Endodermal cell (in vitro differentiated cells): Measurements from ENCODE around the gene PINLYP. TPM values are rescaled to one million over a fixed set of nuclear protein-coding genes. Genes with fewer than 3 reads are reported as not detected.

Experiments
- DNase-seq: peaks from one replicate; pipeline ENCODE4 v3.0.0-alpha.2; 2017
- H3K27ac ChIP-seq: 2 replicates; pipeline ENCODE4 v1.5.1; 2013; ENCODE audit warnings: mild to moderate bottlenecking, low read depth, low read length, moderate library complexity
- H3K27me3 ChIP-seq: 2 replicates; pipeline ENCODE4 v1.6.1; 2013; ENCODE audit warnings: mild to moderate bottlenecking, low read length, moderate library complexity; ENCODE audit not compliant: insufficient read depth, control insufficient read depth, poor library complexity, severe bottlenecking
- H3K36me3 ChIP-seq: 2 replicates; pipeline ENCODE4 v1.7.0; 2013; ENCODE audit warnings: mild to moderate bottlenecking, low read length, moderate library complexity; ENCODE audit not compliant: control insufficient read depth, insufficient read depth
- H3K4me1 ChIP-seq: one replicate; pipeline ENCODE4 v1.7.0; 2013; ENCODE audit warnings: low read length; ENCODE audit not compliant: control insufficient read depth, insufficient read depth
- H3K4me3 ChIP-seq: 2 replicates; pipeline ENCODE4 v1.5.1; 2013; ENCODE audit warnings: mild to moderate bottlenecking, low read length, moderate library complexity
- H3K9ac ChIP-seq: 2 replicates; pipeline ENCODE4 v1.6.1; 2013; ENCODE audit warnings: mild to moderate bottlenecking, low read length, moderate library complexity; ENCODE audit not compliant: poor library complexity, severe bottlenecking; ENCODE audit errors: extremely low read depth
- H3K9me3 ChIP-seq: 2 replicates; pipeline ENCODE4 v1.6.1; 2013; ENCODE audit warnings: mild to moderate bottlenecking, low read length, moderate library complexity; ENCODE audit not compliant: control insufficient read depth
- H3K27ac Mint-ChIP-seq: 2 replicates; pipeline ENCODE4 v1.8.0; 2020; ENCODE audit warnings: mixed read lengths
- H3K27me3 Mint-ChIP-seq: 2 replicates; pipeline ENCODE4 v1.8.0; 2021; ENCODE audit warnings: mild to moderate bottlenecking, mixed read lengths; ENCODE audit not compliant: insufficient read depth
- H3K36me3 Mint-ChIP-seq: 2 replicates; pipeline ENCODE4 v1.8.0; 2020; ENCODE audit warnings: low read depth, mixed read lengths
- H3K4me1 Mint-ChIP-seq: 2 replicates; pipeline ENCODE4 v1.8.0; 2020; ENCODE audit warnings: mixed read lengths
- H3K4me3 Mint-ChIP-seq: 2 replicates; pipeline ENCODE4 v1.8.0; 2020; ENCODE audit warnings: mild to moderate bottlenecking, moderate library complexity, mixed read lengths
- H3K9me3 Mint-ChIP-seq: 2 replicates; pipeline ENCODE4 v1.8.0; 2020; ENCODE audit warnings: mild to moderate bottlenecking, mixed read lengths
- WGBS, 2 experiments: methylation state at CpG; one replicate each; pipeline versions ENCODE4 v1.1.5 to v1.1.7; 2013; ENCODE audit warnings: missing lambda C conversion rate in 2 of 2, mixed read lengths in 1 of 2; ENCODE audit not compliant: insufficient coverage in 1 of 2, insufficient read length in 1 of 2; 5-methylcytosine and 5-hydroxymethylcytosine counted together
- total RNA-seq, 2 donors: library from RNA; stranded (reverse); fragmentation: NEBNext Ultra II Directional in 1 of 2; extraction: Animal tissue kit (Norgen Biotek cat#: 25700) in 1 of 2; gene quantifications; 2 replicates in 1 of 2; 3 replicates in 1 of 2; pipeline ENCODE4 v1.2.1, GENCODE V29; 2021
- TF ChIP-seq, protein P1 (sequence below): fragments of 200-600 bp; sonication (generic); conservative IDR thresholded peaks from 2 replicates; pipeline ENCODE4 v1.5.0; 2021; ENCODE audit warnings: antibody characterized with exemption, mild to moderate bottlenecking

Gene PINLYP
- total RNA-seq, 2 donors from 2014 or later: 7.7 to 12.2 TPM

DNA sequence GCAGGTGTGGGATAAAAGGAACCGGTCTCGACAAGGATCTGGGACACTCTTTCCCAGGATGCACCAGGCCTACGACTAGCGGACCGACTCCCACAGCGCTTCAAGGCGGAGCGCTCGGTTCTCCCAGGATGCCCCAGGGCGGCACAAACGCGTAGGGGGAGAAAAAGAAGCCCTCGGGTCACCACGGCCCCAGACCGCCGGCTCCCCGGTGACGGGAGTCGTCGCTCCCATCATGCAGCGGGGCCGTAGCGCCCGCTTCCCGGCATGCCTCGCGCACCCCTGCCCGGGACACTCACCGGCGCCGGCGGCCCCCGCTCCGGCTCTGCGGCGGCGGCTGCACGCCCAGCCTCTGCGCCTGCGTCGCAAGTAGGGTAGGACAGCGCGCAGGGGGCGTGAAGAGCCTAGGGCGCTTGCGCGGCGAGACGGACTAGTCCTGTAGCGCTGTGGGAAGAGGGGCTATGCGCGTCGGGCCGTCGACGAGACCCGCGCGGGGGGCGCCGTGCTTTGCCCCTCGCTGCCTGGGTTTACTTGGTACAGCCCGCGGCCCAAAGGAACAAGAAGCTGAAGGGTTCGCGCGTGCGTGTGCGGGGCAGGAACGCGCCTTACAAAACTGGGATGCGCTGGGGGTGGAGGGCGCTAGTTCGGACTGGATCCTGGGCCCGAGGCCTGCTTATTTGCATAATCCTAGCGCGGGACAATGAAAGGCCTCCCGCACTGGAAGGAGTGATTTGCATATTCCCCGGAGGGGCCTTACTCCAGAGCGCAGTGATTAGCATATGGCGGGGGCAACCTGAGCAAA, 43.9 kb downstream of the PINLYP start, which contains the start of gene ZNF428:
TSS of gene ZNF428 (minus strand) at position 368 of the 799 bp plus-strand sequence. CDS start 5,325 bp downstream, outside the sequence.
- Mint-ChIP-seq H3K27ac (peak within 1 kb of the TSS; percentile 99), H3K9me3 (no peaks in the 10 kb centered on the region), H3K4me1 (peaks cover 6% of the 10 kb centered on the region), H3K36me3 (peaks cover 3% of the 10 kb centered on the region), H3K27me3 (no peaks in the 10 kb centered on the region), H3K4me3 (peak within 1 kb of the TSS; percentile 80)
- H3K9me3 ChIP-seq: no peaks in the 10 kb centered on the region
- H3K9ac ChIP-seq: peak within 1 kb of the TSS; percentile 90
- WGBS, 2 experiments: 0 to 1% methylated on average over 41 to 81 of the region's 81 CpGs
- H3K4me1 ChIP-seq: no peaks in the 10 kb centered on the region
- peak within 1 kb of the TSS; percentile 99 for H3K27ac ChIP-seq
- H3K27me3 ChIP-seq: no peaks in the 10 kb centered on the region
- peak; percentile 95 for DNase-seq
- H3K36me3 ChIP-seq: peaks cover 12% of the 10 kb centered on the region
- TF ChIP-seq, protein P1, sequence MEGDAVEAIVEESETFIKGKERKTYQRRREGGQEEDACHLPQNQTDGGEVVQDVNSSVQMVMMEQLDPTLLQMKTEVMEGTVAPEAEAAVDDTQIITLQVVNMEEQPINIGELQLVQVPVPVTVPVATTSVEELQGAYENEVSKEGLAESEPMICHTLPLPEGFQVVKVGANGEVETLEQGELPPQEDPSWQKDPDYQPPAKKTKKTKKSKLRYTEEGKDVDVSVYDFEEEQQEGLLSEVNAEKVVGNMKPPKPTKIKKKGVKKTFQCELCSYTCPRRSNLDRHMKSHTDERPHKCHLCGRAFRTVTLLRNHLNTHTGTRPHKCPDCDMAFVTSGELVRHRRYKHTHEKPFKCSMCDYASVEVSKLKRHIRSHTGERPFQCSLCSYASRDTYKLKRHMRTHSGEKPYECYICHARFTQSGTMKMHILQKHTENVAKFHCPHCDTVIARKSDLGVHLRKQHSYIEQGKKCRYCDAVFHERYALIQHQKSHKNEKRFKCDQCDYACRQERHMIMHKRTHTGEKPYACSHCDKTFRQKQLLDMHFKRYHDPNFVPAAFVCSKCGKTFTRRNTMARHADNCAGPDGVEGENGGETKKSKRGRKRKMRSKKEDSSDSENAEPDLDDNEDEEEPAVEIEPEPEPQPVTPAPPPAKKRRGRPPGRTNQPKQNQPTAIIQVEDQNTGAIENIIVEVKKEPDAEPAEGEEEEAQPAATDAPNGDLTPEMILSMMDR: no peak
- peak within 1 kb of the TSS; percentile 93 for H3K4me3 ChIP-seq

DNA sequence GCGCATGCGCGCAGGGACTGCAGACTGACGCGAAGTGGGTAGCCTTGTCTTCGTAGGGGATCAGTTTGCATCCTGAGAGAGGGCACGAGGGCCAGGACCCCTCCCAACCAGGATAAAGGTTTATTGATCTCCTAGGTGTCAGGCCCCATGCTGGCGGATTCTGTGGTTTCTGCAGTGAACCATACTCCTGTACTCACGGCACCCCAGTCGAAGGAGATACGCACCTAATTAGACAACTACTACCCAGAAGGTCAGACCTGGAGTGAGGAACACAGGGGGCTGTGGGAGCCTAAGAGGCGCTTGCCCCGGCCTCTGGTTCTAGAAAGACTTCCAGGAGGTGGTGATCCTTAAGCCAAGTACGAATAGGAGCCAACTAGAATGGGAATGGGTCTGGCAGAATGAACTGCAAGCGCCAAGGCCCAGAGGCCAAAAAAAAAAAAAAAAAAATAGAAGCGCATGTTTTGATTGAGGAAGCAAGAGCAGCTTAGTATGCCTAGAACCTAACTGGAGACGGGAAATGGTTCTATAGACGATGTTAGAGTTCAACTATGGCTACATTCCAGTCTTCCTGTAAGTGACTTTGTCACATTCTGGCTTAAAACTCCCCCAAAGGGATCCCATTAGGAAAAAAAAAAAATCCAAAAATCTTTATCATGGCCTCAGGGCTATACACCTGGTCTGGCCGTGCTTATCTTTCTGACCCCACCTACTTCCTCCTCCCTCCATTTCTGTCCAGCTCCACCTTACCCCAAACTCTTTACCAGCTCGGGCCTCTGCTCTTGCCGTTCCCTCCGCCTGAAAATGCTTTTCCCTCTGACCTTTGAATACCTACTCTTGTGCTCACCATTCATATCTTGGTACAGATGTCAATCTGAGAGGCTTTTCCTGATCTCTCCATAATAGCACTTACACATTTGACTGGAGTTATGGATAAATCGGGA, 44.7 kb downstream of the PINLYP start:
- Mint-ChIP-seq H3K27me3 (no peaks in the 10 kb centered on the region), H3K9me3 (no peaks in the 10 kb centered on the region), H3K4me3 (peak overlapping the region; percentile 80), H3K4me1 (peaks cover 6% of the 10 kb centered on the region), H3K36me3 (peaks cover 6% of the 10 kb centered on the region), H3K27ac (peak overlapping the region; percentile 99)
- no peaks in the 10 kb centered on the region for H3K9me3 ChIP-seq
- peak overlapping the region; percentile 90 for H3K9ac ChIP-seq
- DNase-seq: no peak
- no peaks in the 10 kb centered on the region for H3K4me1 ChIP-seq
- H3K4me3 ChIP-seq: peak overlapping the region; percentile 93
- TF ChIP-seq, protein P1: no peak
- WGBS, 2 experiments: 57 to 59% methylated on average over 19 to 23 of the region's 23 CpGs
- peak overlapping the region; percentile 99 for H3K27ac ChIP-seq
- H3K27me3 ChIP-seq: no peaks in the 10 kb centered on the region
- peaks cover 13% of the 10 kb centered on the region for H3K36me3 ChIP-seq

DNA sequence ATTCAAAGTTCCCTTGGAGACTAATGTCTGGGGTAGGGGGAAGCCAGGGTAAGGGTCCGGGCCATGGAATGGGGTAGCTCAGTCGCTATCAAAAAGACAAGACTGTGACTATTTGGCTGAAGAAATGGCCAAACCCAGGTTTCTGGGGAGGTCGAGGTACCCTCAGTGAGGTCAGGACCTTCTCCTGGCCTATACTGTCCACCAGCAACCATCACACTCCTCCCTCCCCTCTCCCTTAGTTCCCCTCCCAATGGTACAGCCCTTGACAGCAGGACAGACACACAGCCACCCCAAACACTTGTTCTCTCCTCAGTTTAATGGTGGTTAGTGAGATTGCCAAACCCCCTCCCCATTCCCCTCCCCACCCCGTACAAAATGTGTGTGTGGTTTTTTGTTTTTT, 46.5 kb downstream of the PINLYP start:
- no peaks in the 10 kb centered on the region for H3K9me3 Mint-ChIP-seq
- peaks cover 10% of the 10 kb centered on the region for H3K27me3 Mint-ChIP-seq
- H3K9me3 ChIP-seq: no peaks in the 10 kb centered on the region
- DNase-seq: no peak
- TF ChIP-seq, protein P1: no peak
- H3K27ac Mint-ChIP-seq: no peak overlapping the region
- H3K4me1 Mint-ChIP-seq: peaks cover 6% of the 10 kb centered on the region
- H3K4me1 ChIP-seq: no peaks in the 10 kb centered on the region
- H3K27ac ChIP-seq: no peak overlapping the region
- no peak overlapping the region for H3K9ac ChIP-seq
- H3K4me3 Mint-ChIP-seq: no peak overlapping the region
- H3K36me3 Mint-ChIP-seq: peaks cover 13% of the 10 kb centered on the region
- no peak overlapping the region for H3K4me3 ChIP-seq
- peaks cover 13% of the 10 kb centered on the region for H3K36me3 ChIP-seq
- WGBS, 2 experiments: 77 to 78% methylated on average over 3 of the region's 4 CpGs
- H3K27me3 ChIP-seq: no peaks in the 10 kb centered on the region
